AML-193 (cell line): Measurements from ENCODE around the gene CR1L.
"Not testable (repeated sequence)": the region's sequence is repeated elsewhere in the genome, so short reads cannot be mapped to it uniquely, and the experiment has no call there.

ENCODE experiments used
- DNase-seq, 2 experiments: peaks; one replicate each; lab custom pipeline; 2025; lab: John Stamatoyannopoulos, UW

Gene CR1L

DNA sequence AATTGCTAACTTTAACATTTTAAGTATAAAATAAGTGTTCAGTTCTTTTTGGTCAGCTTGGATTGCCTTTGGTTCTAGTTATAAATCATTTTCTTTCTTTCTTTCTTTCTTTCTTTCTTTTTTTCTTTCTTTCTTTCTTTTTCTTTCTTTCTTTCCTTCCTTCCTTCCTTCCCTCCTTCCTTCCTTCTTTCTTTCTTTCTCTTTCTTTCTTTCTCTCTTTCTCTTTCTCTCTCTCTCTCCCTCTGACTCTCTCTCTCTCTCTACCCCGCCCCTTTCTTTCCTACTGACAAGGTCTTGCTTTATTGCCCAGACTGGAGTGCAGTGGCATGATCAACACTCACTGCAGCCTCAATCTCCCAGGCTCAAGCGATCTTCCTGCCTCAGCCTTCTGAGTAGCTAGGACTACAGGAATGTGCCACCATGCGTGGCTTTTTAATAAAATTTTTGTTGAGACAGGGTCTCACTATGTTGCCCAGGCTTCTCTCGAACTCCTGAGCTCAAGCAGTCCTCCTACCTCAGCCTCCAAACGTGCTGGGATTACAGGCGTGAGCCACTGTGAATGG, 38.0 kb downstream of the CR1L start:
- not testable (repeated sequence) for DNase-seq

DNA sequence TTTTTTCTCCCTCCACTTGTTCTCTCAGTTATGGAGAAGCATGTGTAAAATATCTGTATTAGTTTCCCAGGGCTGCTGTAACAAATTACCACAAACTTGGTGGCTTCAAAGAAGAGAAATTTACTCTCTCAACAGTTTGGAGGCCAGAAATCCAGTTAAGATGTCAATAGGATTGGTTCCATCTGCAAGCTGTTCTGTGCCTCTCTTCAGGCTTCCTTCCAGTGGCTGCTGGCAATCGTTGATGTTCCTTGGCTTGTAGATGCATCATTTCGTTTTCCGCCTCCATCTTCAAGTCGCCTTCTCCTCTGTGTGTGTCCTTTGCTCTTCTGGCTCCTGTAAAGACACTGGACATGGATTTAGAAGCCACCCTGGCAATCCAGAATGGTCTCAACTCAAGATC, 45.6 kb downstream of the CR1L start:
- DNase-seq = not testable (repeated sequence)

DNA sequence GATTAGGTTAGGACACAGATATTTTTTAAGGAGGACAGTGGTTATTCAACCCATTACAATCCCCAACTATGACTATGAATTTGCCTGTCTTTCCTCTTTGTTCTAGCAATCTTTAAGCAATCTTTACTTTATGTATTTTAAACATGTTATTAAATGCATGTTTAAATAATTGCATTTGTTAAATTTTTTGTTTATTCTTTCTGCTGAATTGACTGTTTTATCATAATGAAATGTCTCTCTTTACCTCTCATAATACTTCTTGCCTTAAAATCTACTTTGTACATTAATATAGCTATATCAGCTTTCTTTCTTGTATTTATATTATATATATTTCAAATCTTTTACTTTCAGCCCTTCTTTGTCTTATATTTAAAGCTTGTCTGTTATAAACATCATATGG, 46.1 kb downstream of the CR1L start:
- no peak for DNase-seq

DNA sequence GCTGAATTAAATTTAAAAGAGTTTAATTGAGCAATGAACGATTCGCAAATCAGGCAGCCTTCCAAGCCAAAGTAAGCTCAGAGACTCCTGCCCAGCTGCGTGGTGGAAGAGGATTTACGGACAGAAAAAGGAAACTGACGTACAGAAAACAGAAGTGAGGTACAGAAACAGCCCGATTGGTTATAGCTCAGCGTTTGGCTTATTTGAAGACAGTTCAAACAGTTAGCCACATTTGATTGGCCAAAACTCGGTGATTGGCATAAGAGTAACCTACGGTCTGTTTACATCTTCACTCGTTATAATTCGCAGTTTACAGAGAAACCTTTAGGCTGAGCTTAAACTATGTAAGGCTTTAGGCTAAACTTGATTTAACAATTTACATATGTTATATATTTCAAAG, 46.9 kb downstream of the CR1L start:
- DNase-seq = no peak

DNA sequence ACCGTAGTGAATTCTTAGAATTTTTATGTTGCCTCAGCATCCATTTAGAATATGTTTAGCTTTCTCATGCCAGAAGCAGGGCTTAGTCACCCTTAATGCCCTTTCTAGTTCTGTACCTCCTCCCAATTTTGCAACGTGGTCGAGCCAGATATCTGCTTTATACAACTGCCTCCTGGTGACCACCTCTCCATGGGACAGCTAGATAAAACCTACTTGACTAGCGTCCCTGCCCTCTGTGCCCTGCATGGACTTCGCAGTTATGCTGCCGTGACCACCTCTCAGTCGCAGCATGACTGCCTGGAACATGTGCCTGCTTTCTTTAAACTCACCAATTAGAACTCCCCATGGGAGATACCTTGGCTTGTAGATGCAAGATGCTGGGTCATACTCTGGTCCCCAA, 47.4 kb downstream of the CR1L start:
- DNase-seq = not testable (repeated sequence)

DNA sequence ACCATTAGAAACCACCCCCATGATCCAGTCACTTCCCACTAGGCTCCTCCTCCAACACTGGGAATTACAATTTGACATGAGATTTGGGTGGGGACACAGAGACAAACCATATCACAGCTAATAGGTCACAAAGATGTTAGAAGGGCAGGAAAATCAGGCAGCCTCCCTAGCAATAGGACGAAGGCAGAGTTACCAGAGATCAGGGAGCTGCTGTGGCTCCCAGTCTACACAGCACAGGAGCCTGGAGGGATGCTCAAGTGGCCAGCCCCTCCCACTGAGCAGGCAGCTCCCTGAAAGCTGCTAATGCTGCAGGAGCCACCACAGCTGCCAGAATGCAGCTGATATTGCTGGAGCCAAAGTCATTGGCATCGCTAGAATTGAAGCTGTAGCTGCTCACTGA, 51.0 kb downstream of the CR1L start:
- no peak for DNase-seq

DNA sequence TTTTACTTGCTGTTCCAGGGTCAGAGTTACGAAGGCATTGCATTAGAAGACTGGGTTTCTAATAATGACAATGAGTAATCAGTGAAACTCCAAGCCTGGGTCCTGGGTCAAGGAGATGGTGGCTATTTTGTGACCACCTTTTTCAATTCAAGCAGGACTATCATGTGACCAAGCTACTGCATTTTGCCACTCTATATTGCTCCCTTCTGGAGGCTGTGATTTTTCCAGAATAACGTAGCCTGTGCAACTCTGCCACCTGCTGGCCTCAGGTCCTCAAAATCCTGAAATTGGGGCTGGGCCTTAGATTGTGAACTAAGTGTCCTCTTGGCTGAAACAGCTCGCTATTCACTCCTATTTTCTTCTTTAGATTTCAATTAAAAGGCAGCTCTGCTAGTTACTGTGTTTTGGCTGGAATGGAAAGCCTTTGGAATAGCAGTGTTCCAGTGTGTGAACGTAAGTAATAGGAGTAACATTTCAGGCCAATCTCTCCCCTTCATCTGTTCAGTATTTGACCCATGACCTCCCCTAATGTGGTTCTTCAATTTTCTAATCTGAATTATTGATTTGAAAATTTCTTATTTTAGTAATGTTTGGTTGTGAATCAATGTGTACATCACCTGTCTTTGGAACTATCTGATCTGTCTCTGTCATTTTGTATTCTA, 54.0 kb downstream of the CR1L start:
- DNase-seq = peak; percentile 32 to 43

DNA sequence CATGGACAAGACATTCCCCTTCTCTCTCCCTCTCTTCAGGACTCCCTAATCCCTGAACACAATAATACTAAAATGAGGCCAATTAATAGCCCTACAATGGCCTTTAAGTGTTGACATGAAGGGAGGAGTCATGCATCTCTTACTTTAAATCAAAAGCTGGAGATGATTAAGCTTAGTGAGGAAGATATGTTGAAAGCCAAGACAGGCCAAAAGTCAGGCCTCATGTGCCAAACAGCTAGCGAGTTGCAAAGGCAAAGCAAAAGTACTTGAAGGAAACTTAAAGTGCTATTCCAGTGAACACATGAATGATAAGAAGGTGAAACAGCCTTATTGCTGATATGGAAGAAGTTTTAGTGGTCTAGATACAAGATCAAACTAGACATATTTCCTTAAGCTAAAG, 57.4 kb downstream of the CR1L start:
- no peak for DNase-seq

DNA sequence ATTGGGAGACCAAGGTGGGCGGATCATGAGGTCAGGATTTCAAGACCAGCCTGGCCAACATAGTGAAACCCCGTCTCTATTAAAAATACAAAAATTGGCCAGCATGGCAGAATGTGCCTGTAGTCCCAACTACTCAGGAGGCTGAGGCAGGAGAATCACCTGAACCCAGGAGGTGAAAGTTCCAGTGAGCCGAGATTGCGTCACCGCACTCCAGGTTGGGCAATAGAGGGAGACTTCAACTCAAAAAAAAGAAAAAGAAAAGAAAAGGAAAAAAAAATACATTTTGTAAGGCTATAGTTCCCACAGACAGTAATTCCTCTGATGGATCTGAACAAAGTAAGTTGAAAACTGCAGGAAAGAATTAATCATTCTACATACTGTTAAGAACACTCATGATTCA, 58.8 kb downstream of the CR1L start:
- no peak for DNase-seq

DNA sequence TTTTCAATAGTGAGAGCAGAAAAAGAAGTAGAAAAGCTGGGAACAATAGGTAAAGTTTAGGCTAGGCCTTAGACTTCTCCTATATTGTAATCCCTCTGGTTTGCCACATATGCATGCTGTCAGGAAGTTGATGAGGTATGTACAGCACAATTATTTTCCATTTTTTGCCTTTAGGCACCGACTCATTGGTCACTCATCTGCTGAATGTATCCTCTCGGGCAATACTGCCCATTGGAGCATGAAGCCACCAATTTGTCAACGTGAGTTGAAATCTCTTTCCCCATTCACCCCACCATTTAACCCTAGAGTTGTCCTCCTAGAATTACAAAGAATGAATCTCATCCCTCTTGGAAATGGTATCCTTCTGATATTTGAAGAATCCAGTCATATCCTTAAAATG, 63.1 kb downstream of the CR1L start:
- not testable (repeated sequence) for DNase-seq

DNA sequence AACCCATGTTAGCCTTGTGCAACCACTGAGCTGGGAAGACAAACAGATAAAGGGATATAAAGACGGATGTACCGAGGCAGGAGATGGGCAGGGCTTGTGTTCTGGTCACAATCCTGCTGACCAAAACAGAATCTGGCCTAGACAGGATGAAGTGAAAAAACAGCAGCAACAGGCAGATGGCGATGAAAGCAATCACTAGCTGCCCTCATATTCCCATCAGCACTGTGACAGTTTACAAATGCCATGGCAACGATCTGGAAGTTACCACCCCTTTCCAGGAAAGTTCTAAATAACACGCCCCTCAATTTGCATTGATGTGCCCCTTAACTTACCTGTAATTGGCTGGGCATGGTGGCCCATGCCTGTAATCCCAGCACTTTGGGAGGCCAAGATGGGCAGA, 66.4 kb downstream of the CR1L start:
- DNase-seq = no peak

DNA sequence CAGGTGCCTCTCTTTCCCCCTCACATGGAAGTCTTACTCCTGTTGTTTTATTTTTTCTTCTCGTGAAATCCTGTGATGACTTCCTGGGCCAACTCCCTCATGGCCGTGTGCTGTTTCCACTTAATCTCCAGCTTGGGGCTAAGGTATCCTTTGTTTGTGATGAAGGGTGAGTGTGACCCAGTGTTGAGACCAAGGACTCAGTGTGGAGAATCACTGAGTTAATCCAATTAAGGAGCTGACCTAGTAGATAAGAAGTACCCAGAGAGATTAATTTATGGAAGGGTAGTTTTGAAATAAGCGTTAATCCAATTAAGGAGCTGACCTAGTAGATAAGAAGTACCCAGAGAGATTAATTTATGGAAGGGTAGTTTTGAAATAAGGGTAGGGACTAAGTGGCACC, 67.8 kb downstream of the CR1L start:
- not testable (repeated sequence) for DNase-seq

DNA sequence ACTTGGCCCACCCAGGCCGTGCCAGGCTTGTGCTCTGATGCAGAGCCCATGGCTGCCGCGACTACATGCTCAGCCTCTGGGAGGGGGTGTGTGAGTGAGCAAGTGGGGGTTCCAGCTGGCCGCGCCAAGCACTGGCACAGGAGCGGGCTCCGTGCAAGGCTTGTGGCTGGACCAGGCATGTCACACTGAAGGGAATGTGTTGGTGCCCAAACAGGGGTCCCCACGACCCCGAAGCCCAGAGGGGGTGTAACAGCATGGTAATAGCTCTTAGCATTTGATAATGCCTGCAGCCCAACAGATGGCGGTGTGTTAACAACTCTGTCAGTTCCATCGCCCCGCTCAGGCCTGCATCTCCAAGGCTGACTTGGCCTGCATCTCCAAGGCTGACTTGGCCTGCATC, 68.6 kb downstream of the CR1L start:
- DNase-seq = no peak

DNA sequence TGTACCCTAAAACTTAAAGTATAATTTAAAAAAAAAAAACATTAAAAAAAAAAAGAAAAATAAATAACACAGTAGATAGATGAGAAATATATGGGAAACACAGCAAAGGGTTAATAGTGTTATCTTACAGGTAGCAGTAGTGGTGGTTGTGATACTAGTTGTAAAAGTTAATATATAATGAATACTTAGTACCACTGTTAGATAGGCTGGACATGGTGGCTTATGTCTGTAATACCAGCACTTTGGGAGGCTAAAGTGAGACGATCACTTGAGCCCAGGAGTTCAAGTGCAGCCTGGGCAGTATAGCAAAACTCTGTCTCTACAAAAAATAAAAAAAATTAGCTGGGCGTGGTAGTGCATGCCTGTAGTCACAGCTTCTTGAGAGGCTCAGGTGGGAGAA, 74.3 kb downstream of the CR1L start:
- no peak for DNase-seq

DNA sequence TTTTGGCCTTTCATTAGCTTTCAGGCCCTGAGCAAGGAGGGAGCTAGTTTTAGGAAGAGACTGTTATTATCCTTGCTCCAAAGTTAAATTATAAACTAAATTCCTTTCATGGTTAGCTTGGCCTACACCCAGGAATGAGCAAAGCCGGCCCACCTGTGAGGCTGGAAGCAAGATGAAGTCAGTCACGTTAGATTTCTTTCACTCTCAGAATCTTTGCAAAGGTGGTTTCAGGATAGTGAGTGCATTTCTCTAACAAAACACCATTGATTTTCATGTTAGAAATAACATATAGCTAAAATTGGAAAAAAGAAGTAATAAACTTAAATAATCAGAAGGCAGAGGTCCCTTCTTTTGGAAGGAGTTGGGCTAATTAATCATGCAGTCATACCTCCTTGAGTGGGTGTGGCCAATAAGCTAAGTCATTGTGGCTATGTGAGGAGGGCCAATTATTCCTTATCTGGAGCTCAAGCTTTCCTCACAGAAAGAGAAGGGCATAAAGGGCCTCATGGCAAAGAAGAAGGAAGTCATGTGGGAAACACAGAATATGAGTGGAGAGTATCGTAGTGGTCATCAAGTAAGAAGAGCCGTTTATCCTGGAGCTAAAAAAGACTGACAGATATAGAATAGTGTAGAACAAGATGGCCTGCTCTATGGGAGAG, 83.4 kb downstream of the CR1L start:
- DNase-seq = not testable (repeated sequence)

DNA sequence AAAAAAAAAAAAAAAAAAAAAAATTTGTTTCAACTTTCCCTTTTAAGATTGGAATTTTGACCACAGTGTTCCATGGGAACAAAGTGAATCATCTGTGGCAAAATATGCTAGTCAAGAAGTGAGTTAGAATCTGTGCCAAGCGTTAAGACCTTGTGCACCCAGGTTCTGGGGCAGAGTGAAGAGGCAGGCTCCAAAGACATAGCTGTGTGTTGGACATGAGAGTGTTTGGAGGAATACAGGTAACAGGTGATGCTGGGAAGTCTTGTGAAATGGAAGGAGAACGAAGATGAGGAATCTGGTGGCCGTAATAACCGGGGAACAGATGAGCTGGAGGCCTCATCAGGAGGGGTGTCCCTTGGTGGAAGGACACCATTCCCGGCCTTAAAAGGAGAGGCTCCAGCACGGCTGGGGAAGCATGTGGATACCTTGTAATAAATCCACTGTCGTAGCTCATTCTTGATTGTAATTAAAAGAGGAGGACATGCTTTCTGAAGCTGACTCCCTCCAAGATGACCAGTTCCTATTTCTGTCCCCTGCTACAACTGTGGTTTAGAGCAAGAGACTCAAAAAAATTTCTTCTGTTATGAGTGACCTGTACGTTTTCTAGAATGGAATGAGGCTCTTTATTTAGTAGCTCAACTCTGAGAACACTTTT, 92.7 kb downstream of the CR1L start:
- not testable (repeated sequence) for DNase-seq

DNA sequence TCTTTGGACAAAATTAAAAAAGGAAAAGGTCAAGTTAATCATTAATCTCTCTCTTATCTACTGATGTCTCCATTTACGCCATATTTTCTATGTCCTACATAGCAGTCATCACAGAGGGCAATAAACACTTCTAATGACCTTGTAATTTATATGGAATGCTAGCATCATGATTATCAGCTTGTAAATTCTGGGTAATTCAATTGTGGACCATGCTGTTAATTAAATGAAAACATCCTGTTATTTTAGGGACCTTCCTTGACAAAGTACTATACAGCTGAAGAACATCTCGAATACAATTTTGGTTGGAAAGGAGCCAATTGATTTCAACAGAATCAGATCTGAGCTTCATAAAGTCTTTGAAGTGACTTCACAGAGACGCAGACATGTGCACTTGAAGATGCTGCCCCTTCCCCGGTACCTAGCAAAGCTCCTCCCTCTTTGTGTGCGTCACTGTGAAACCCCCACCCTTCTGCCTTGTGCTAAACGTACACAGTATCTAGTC, 93.3 kb downstream of the CR1L start:
- not testable (repeated sequence) for DNase-seq

DNA sequence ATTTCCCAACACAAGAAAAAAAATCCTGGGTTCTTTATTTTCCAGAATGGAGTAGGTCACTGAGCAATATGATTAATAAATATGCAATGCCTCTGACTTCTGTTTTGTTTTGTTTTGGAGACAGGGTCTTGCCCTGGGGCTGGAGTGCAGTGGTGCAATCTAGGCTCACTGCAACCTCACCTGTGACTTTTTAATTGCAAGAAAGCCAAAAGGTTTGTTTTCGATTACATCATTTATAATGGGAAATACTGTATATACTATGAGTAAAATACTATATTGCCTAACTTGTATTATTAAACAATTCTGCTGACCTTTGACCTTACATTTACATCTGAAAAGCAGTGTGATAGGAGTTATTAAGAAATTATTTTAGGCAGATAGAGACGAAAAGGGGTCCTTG, 95.3 kb downstream of the CR1L start:
- DNase-seq = no peak

DNA sequence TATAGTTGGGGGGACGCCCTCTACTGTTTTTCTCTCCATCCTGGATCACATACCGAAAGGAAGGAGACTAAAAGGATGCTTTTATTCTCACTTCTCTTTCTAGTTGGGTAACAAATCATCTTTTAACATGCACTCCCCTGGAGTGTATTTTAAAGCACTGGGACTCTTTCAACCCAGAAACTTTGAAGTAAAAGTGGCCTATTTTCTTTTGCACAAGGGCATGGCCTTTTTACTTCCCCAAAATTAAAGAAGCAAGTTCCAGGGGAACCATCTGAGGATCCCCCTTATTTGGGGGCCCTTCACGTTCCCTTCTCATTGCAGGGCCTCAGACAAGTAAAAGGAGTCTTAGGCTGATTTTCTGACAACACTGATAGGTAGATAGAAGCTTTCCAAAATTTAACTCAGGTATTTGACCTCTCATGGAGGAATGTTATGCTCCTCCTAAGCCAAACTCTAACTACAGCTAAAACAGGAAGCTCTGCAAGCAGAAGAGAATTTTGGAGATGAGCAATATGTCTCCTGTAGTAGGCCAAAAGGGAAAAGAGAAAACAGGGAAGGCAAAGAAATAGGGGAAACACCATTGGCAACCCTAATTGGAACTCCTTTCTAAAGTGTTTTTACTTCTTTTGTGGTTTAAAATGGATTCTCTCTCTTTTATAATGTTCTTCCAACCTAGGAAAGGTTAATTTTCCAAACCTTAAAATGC, 98.1 kb downstream of the CR1L start:
- DNase-seq = peak; percentile 20 to 36

DNA sequence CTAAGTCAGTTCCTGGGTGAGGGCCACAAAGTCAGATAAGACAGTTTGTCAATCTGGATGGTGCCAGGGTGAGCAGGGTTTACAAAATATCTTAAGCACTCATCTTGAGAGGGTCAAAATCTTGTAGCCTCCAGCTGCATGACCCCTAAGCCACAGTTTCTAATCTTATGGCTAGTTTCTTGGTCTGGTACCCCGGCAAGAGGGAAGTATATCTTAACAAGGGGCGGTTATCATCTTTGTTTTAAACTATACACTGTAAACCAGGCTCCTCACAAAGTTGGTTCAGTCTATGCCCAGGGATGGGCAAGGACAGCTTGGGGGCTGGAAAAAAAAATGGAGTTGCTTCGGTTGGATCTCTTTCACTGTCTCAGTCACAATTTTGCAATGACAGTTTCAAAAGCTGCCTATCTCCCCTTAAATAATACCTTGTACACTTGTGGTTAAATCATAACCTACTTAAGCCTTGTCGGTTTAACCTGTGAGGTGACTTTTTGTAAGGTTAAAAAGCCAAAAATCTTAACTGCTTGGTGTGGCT, 99.1 kb downstream of the CR1L start:
- DNase-seq = no peak

DNA sequence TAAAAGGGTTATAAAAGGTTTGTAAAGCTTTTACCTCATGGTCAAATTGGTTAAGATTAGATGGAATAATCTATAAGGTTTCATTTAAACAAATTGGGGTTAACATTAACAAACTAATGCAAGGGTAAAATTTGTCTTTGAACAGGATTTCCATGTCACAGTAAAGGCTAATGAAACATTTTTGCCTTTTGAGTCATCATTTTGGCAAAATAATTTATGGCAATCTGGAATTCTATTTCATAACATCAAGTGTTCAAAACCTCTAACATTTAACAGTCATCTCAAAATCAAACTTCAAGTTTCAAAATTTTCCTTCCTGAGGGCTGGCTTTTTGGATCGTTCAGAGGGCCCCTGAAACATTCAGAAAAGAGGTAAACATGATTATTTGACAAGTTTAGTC, 100.4 kb downstream of the CR1L start:
- DNase-seq = no peak
